ENCODE results near the gene DUSP15.
"Not testable (repeated sequence)": the region's sequence is repeated elsewhere in the genome, so short reads cannot be mapped to it uniquely, and the experiment has no call there.

DUSP15 gene

DNA sequence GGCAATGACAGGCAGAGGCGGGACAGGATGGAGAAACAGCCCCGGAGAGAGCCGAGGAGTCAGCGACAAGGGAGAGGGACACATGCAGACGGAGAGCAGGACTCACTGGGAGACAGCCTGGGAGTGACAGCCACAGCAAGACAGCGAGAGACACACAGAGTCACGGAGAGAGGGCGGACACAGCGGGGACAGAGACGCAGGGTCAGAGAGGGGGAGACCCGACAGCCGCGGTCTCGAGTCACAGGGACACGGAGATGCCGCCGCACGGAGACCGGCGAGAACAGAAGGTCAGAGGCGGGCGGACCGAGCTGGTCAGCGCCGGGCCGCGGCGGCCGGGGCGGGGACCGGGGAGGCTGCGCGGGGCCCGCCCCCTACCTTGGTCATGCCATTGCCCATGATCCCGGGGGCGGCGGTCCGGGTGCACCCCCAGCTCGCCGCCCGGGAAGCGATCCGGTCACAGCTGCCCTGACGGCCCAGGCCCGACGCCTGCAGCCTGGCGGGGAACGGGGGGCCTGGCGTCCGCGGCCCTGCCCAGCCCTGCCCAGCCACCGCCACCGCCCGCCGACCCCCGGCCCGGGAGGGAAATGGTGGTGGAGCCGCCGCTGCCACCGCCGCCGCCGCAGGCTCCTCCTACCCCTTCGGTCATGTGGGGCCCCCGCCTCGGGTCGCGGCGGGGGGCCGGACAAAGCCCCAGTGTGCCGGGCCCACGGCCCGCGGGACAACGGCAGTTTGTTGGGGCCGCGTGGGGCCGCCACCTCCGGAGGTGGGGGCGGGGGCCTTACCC is at the start of gene DUSP15, which contains the start of gene TTLL9:
Gene DUSP15 (minus strand): TSS at position 586 of the 784 bp plus-strand sequence. CDS start 190 bp downstream, at position 396.
Gene TTLL9 (plus strand): TSS at position 693 of the 784 bp plus-strand sequence. CDS start 493 bp downstream, outside the sequence.
- Histone ChIP-seq H3K4me3 (ENCODE audit: low read depth, low read length) (peak within 1 kb of the TSS; percentile 73), H3K27ac (peak within 1 kb of the TSS; percentile 72), H3K36me3 (peaks cover 6% of the 10 kb centered on the region; the same call in 1 of the 2 replicates), H3K27me3 (ENCODE audit: insufficient read depth, low read depth, severe bottlenecking) (no peaks in the 10 kb centered on the region), H3K9me3 (ENCODE audit: severe bottlenecking) (no peaks in the 10 kb centered on the region)
- TF ChIP-seq, protein P1, sequence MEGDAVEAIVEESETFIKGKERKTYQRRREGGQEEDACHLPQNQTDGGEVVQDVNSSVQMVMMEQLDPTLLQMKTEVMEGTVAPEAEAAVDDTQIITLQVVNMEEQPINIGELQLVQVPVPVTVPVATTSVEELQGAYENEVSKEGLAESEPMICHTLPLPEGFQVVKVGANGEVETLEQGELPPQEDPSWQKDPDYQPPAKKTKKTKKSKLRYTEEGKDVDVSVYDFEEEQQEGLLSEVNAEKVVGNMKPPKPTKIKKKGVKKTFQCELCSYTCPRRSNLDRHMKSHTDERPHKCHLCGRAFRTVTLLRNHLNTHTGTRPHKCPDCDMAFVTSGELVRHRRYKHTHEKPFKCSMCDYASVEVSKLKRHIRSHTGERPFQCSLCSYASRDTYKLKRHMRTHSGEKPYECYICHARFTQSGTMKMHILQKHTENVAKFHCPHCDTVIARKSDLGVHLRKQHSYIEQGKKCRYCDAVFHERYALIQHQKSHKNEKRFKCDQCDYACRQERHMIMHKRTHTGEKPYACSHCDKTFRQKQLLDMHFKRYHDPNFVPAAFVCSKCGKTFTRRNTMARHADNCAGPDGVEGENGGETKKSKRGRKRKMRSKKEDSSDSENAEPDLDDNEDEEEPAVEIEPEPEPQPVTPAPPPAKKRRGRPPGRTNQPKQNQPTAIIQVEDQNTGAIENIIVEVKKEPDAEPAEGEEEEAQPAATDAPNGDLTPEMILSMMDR (IDR thresholded peaks at IDR 0.05; ENCODE audit: low read depth, low read length), result no peak
- DNase-seq, result peak; percentile 60

DNA sequence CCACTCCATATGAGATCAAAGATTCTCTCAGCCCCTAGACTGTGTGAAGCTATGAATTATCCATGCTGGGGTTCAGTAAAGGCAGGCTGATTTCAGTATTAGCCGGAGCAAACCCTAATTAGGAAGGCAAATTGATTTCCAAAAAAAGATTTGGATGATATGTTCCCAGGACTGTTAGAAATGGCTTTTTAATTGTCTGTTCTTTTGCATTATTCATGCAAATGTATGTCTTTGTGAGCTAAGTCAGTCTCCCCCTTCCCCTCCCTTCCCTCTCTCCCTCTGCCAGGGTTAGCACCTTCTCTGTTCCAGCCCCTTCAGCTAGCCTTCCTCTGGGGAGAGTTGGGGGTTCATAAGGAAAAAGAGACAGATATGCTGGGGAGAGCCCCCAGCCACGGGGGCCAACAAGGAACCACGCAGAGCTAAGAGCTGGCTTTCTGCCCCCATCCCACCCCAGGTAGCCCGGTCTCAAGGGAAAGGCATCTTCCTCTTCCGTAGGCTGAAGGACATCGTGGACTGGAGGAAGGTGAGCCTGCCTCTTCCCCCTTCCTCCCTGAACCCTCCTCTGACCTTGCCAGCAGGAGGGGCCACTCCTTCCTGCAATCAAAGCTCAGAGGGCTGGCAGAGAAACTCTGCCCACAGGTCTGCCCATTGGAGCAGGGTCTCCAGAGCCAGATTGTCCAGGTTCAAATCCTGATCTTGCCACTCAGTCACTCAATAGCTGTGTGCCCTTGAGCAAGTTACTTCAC is 49.3 kb upstream of the DUSP15 start:
- Histone ChIP-seq H3K27me3 (ENCODE audit: insufficient read depth, low read depth, severe bottlenecking) (no peaks in the 10 kb centered on the region), H3K36me3 (no peaks in the 10 kb centered on the region), H3K27ac (no peak overlapping the region), H3K9me3 (ENCODE audit: severe bottlenecking) (no peaks in the 10 kb centered on the region), H3K4me3 (ENCODE audit: low read depth, low read length) (no peak overlapping the region)
- DNase-seq, result no peak
- TF ChIP-seq, protein P1 (IDR thresholded peaks at IDR 0.05; ENCODE audit: low read depth, low read length), result no peak

- no peaks in the 10 kb centered on the region for H3K36me3 ChIP-seq
- TF ChIP-seq, protein P1 (IDR thresholded peaks at IDR 0.05; ENCODE audit: low read depth, low read length), result no peak
- no peak overlapping the region for H3K27ac ChIP-seq
- H3K4me3 ChIP-seq (ENCODE audit: low read depth, low read length), result no peak overlapping the region
- H3K27me3 ChIP-seq (ENCODE audit: insufficient read depth, low read depth, severe bottlenecking), result no peaks in the 10 kb centered on the region
- DNase-seq, result no peak
- no peaks in the 10 kb centered on the region for H3K9me3 ChIP-seq (ENCODE audit: severe bottlenecking)
These were observed 48.3 kb upstream of the DUSP15 start for GRCh38 chr20:31918466-31919105.

DNA sequence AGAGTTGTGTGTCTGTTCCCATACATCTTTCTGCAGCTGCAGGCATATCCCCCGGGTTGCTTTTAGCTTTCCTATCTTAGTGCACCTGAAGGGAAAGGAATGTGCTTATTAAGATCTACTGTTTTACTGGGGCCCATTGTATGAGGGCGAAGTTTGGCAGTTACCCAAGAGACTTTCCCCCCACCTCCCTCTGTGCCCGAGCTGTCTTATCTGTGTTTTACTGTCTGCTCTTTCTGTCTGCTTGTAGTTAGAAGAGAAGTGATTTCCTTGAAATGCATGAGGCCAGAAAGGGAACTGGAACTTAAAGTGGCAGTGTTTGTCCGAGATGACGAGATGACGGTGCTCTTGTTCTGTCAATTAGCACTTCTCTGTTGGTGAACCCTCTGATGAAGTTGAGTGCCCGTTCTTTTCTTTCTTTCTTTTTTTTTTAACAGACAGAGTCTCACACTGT is 47.7 kb upstream of the DUSP15 start:
- DNase-seq; H3K4me3 ChIP-seq (ENCODE audit: low read depth, low read length): not testable (repeated sequence)

GRCh38 chr20:31916708-31917107 is 46.4 kb upstream of the DUSP15 start:
- Histone ChIP-seq H3K9me3 (ENCODE audit: severe bottlenecking) (no peaks in the 10 kb centered on the region), H3K27ac (no peak overlapping the region), H3K27me3 (ENCODE audit: insufficient read depth, low read depth, severe bottlenecking) (no peaks in the 10 kb centered on the region), H3K36me3 (no peaks in the 10 kb centered on the region), H3K4me3 (ENCODE audit: low read depth, low read length) (no peak overlapping the region)
- TF ChIP-seq, protein P1 (IDR thresholded peaks at IDR 0.05; ENCODE audit: low read depth, low read length), result no peak
- no peak for DNase-seq

More for the DNA sequence above, 47.7 kb upstream of the DUSP15 start:
- H3K27me3 ChIP-seq (ENCODE audit: insufficient read depth, low read depth, severe bottlenecking); H3K36me3 ChIP-seq; H3K9me3 ChIP-seq (ENCODE audit: severe bottlenecking); H3K27ac ChIP-seq: not testable (repeated sequence)
